HG02588 (cell line): ENCODE measurements around the gene MS4A6E.

Experiments used
- ATAC-seq: cut with Tn5 transposase; IDR thresholded peaks from one replicate; pipeline ENCODE4 v1.9.1; 2021; ENCODE audit warnings: mild to moderate bottlenecking, moderate library complexity; ENCODE audit not compliant: unreplicated experiment

The MS4A6E gene

DNA sequence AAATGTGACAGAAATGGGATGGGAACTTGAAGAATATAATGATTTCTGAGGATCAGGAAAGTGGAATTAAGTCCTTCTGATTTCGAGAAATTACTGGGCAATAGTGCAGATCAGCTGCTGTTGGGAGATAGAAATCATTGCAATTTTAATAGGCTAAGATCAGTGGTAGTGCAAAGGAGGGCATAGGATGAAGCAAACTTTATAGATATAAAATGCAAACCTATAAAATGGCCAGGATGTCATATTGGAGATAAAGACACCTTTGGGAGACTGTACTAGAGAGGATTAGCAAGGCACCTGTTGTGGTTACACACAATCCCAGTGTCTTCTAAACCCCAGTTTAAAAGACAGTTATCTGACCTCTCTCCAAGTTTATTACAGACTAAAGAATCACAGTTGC, 44.8 kb downstream of the MS4A6E start:
- ATAC-seq, result no peak

DNA sequence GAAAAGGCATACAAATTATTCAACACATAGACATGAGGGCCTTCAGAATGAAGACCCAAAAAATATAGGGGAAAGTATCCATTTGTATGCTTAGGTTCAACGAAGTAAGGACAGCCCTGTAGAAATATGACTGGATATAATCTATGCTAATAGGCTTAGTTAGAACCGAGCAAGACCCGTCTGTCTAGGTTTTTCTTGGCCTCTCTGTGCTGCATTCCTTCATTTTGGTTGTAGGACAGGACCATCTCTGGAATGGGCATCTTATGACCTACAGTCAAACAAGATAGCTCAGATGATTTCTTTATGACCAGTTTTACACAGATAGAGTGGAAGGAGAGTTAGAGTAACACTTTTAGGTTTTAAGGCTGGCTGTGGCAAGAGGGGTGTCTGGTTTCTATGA, 45.7 kb downstream of the MS4A6E start:
- ATAC-seq, result no peak

DNA sequence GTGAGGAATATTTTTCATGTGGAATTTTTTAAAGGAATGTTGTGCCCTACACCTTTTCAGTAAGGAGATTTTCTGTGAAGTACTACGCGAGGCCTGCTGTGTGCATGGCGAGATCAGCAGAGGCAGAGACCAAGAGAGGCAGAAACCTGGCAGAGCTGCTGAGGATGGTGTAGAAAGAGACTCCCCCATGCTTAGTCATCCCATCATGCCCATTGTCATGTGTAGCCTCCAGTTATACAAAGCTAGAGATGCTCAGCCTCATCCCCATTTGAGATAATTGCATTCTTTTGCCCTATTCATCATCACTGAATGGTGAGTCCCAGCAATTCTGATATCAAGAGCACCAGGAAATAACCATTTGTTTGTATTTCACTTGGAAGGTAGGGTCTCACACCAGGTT, 48.3 kb downstream of the MS4A6E start:
- no peak for ATAC-seq

DNA sequence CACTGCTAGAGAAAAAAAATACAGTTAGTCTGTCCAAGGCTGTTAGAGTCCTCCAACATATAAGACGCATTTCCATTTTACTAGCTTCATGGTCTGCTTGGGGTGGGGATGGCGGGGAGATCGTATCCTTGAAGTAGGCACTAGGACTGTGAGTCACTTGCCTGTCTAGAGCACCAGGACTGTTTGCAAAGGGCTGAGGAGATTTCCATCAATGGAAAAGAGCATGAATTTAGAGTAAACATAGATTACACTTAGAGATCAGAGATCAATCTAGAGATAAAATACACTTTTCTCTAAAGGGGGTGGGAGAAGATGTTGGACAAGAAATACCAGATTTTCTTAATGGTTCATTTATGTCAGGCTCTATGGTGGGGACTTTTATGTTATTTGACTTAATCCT, 49.5 kb downstream of the MS4A6E start:
- no peak for ATAC-seq

DNA sequence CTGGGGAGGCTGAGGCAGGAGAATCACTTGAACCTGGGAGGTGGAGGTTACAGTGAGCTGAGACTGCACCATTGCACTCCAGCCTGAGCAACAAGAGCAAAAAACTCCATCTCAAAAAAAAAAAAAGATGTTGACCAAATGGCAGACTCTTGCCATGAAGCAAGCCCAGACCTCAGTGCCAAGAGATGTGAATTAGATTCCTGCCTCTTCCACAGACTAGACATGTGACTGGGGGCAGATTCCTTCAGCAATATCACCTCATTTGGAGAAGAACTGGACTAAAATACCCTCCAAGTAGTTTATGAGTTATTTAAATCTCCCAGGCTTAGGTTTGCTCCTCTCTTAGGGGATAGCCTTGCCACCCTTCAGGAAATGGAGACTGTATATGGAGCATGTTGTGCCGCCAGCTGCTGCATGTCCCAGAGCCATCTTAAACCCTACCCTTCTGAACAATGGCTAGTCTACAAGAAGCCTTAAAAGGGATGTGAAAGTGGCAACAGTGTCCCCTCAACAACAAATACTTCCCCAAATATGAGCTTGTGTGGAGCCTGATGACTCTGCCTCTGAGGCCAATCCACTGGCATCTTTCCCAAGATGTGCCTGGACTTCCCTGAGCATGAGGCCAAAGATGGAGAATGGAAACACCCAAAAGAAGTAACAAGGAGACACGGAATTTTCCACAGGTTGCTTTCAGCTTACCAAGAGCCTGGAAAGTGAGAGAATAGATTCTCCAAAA, 50.5 kb downstream of the MS4A6E start:
- ATAC-seq, result no peak

DNA sequence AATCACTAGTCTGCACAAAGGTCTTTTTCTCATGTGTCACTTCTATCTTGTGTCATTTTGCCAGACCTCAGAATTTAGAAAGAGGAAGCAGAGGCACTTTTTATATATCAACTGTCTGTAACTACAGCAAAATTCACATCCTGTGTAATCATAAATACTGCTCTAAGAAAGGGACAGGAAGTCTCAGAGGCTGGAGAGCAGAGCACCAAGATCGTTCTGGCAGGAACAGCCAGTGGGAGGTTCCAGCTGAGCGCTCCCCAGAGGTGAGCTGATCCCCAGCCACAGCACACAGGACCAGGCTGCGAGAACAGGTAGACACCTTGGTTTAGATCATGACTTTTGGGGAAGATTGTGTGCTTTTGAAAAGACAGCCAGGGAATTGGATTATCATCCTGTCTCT, 51.3 kb downstream of the MS4A6E start, which contains the start of gene MS4A7:
TSS of gene MS4A7 (plus strand) at position 179 of the 400 bp plus-strand sequence. CDS start 4,610 bp downstream, outside the sequence.
- peak; percentile 75 for ATAC-seq

DNA sequence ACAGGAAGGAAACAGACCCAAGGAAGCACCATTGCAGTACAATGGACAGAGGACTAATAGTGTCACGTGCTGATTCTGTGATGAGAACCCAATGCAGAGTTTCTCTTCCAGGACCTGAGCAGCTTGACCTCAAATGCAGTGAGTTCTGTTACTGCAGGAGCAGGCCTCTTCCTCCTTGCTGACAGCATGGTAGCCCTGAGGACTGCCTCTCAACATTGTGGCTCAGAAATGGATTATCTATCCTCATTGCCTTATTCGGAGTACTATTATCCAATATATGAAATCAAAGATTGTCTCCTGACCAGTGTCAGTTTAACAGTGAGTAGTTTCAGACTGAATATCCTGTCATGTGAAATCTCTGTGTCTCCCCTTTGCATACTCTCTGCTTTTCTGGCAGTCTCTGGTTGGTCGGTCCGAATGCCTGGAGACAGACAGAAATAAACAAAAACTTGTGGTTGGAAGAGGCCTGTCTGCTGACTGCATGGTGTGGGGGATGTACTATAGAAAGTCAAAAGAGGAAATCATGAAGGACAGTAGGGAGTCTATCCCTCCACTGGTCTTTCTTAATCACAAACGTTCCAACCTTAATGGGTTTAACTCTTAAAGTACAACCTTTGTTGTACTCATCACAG, 62.3 kb downstream of the MS4A6E start:
- ATAC-seq, result peak; percentile 93

DNA sequence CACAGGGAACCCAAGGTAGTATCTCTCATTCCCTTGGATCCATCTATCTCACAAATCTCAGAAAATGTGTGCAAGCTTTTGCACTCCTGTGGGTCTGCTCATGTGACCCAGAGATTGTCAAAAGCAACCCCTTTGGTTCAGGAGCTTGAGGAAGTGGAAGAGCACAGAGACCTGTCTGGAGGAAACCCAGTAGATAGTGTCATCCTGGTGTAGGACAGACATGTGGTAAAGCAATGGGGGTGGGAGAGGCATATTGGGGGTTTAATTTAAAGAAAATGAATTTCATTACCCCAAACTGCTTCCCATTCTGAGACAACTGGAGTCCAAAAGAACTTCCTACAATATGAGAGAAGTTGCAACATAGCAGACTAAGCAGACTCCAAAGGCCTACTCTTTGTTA, 63.4 kb downstream of the MS4A6E start:
- no peak for ATAC-seq
